ENCODE measurements around the gene ACOT8. TPM values are rescaled to one million over a fixed set of nuclear protein-coding genes. Genes with fewer than 3 reads are reported as not detected.

ACOT8 gene
- total RNA-seq, 4 donors from 2014 or later = 32.3 to 66.2 (median 41.4) TPM

GRCh38 chr20:45792317-45793118 lies 64.7 kb downstream of the ACOT8 start:
- in situ Hi-C loops (cut with MboI; ENCODE audit: low sequenced_read_pairs in 4 of 4) = loop anchor here in 1 of 4 donors (10.0 kb wide), 2 partner anchors 92 to 172 kb away; partner anchors contain the start of genes SPATA25 and ZSWIM1
- intact Hi-C loops (cut with DNase I; ENCODE audit: low total_unique reads) = loop anchor here (5.0 to 10.0 kb wide), 3 partner anchors 295 to 1068 kb away; partner anchors contain the start of genes NCOA5 and SYS1
- H3K36me3 ChIP-seq = peaks cover 0 to 22% of the 10 kb centered on the region in 2 donors
- H3K9me3 ChIP-seq = no peaks in the 10 kb centered on the region
- no peaks in the 10 kb centered on the region for H3K27me3 ChIP-seq
- H3K4me1 ChIP-seq = peaks cover 21 to 33% of the 10 kb centered on the region in 2 donors
- peak overlapping the region; percentile 94 to 100 (median 97) for H3K27ac ChIP-seq
- peak overlapping the region; percentile 82 to 100 (median 97) for H3K4me3 ChIP-seq
- no peak for ATAC-seq
- no peak for TF ChIP-seq CTCF (IDR thresholded peaks at IDR 0.05 in 4 of 5, conservative IDR thresholded peaks at IDR 0.05 in 1 of 5)
- no peak for DNase-seq

Other genes starting within 250 kb of the ACOT8 start
- not detected for gene WFDC10A, start 227.7 kb downstream of the ACOT8 start, total RNA-seq
- gene WFDC9, start 226.1 kb downstream of the ACOT8 start, total RNA-seq = not detected
- not detected for gene WFDC11, start 187.2 kb downstream of the ACOT8 start, total RNA-seq
- gene WFDC13, start 155.4 kb downstream of the ACOT8 start, total RNA-seq = not detected
- not detected for gene WFDC10B, start 152.4 kb downstream of the ACOT8 start, total RNA-seq
- gene SPINT4, start 135.0 kb downstream of the ACOT8 start, total RNA-seq = not detected
- not detected for gene WFDC3, start 65.5 kb downstream of the ACOT8 start, total RNA-seq
- 10 to 100 TPM; 26.1 to 41.9 (median 36.4) TPM for gene DNTTIP1, start 65.4 kb downstream of the ACOT8 start, total RNA-seq
- gene UBE2C, start 44.7 kb downstream of the ACOT8 start, total RNA-seq = under 1 TPM in 1 of 4 donors, not detected in 3; 0.84 TPM
- 1,000 to 10,000 TPM; 2,919 to 3,968 (median 3,006) TPM for gene TNNC2, start 30.1 kb downstream of the ACOT8 start, total RNA-seq
- gene SNX21, start 23.6 kb downstream of the ACOT8 start, total RNA-seq = 100 to 1,000 TPM in 2 of 4 donors, 10 to 100 TPM in 2; 35.8 to 114 (median 79.0) TPM
- 1 to 10 TPM; 1.3 to 3.3 (median 2.1) TPM for gene ZSWIM3, start 222 bp upstream of the ACOT8 start, total RNA-seq
- gene ZSWIM1, start 23.8 kb upstream of the ACOT8 start, total RNA-seq = 1 to 10 TPM; 5.7 to 8.5 (median 6.9) TPM
- gene SPATA25, start 30.2 kb upstream of the ACOT8 start, total RNA-seq = 1 to 10 TPM in 2 of 4 donors, under 1 TPM in 1, not detected in 1; 0.71 to 4.1 (median 1.8) TPM
- gene NEURL2, start 33.8 kb upstream of the ACOT8 start, total RNA-seq = 10 to 100 TPM in 2 of 4 donors, 1 to 10 TPM in 2; 4.9 to 24.1 (median 10.2) TPM
- 10 to 100 TPM; 21.9 to 59.2 (median 46.2) TPM for gene CTSA, start 33.9 kb upstream of the ACOT8 start, total RNA-seq
- 10 to 100 TPM; 22.2 to 77.3 (median 37.3) TPM for gene PLTP, start 54.8 kb upstream of the ACOT8 start, total RNA-seq
- gene PCIF1, start 77.3 kb upstream of the ACOT8 start, total RNA-seq = 10 to 100 TPM; 32.1 to 51.2 (median 37.0) TPM
- 10 to 100 TPM in 3 of 4 donors, 1 to 10 TPM in 1; 8.3 to 19.1 (median 12.7) TPM for gene ZNF335, start 114.8 kb upstream of the ACOT8 start, total RNA-seq
- 1 to 10 TPM in 1 of 4 donors, under 1 TPM in 3; 0.51 to 1.4 (median 0.67) TPM for gene MMP9, start 151.5 kb upstream of the ACOT8 start, total RNA-seq
- gene SLC12A5, start 171.8 kb upstream of the ACOT8 start, total RNA-seq = not detected
- 10 to 100 TPM; 14.7 to 21.5 (median 19.0) TPM for gene NCOA5, start 232.6 kb upstream of the ACOT8 start, total RNA-seq